ENCODE results near the gene OR2A5.

DNA sequence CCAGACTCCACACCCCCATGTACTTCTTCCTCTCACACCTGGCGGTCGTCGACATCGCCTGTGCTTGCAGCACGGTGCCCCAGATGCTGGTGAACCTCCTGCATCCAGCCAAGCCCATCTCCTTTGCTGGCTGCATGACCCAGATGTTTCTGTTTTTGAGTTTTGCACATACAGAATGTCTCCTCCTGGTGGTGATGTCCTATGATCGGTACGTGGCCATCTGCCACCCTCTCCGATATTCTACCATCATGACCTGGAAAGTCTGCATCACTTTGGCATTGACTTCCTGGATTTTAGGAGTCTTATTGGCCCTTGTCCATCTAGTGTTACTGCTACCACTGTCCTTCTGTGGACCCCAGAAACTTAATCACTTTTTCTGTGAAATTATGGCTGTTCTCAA, 25.6 kb downstream of the OR2A5 start:
- TF ChIP-seq, protein P1, sequence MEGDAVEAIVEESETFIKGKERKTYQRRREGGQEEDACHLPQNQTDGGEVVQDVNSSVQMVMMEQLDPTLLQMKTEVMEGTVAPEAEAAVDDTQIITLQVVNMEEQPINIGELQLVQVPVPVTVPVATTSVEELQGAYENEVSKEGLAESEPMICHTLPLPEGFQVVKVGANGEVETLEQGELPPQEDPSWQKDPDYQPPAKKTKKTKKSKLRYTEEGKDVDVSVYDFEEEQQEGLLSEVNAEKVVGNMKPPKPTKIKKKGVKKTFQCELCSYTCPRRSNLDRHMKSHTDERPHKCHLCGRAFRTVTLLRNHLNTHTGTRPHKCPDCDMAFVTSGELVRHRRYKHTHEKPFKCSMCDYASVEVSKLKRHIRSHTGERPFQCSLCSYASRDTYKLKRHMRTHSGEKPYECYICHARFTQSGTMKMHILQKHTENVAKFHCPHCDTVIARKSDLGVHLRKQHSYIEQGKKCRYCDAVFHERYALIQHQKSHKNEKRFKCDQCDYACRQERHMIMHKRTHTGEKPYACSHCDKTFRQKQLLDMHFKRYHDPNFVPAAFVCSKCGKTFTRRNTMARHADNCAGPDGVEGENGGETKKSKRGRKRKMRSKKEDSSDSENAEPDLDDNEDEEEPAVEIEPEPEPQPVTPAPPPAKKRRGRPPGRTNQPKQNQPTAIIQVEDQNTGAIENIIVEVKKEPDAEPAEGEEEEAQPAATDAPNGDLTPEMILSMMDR (IDR thresholded peaks at IDR 0.05; ENCODE audit: low read depth, low read length, poor library complexity, severe bottlenecking) = no peak
- no peak for TF ChIP-seq EZH2phosphoT487 (IDR thresholded peaks at IDR 0.05; ENCODE audit: borderline replicate concordance, low read length)
